OCI-LY3 (cell line): ENCODE results near the gene DISP3.

Experiments
- EZH2phosphoT487 ChIP-seq: fragments of 200-600 bp; shearing (Covaris generic); IDR thresholded peaks from 2 replicates; pipeline ENCODE4 v1.6.1; 2018; ENCODE audit warnings: antibody characterized with exemption, mixed run types, low read depth
- TF ChIP-seq, protein P1 (sequence below): fragments of 200-600, 300-600 bp; sonication (generic); IDR thresholded peaks from 2 replicates; pipeline ENCODE4 v1.5.1; 2014; ENCODE audit warnings: antibody characterized with exemption, low read length, low read depth

DNA sequence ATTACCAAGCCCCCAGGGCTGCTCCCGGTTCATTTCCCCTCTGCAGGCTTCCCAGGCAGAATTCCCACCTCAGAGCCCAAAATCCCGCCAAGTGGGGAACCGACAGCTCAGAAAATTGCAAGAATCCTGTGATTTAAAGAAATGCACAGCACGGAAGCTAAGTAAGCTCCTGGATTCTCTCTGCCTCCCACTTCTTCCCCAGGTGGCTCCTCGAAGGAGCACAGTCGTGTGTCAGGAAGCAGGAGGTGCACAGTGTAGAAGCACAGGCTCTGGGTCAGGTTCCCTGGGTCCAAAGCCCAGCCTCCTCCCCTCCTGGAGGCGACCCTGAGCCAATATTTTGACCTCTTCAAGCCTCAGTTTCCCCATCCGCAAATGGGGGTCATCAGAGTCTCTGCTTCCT is 100.6 kb downstream of the DISP3 start:
- TF ChIP-seq, protein P1, sequence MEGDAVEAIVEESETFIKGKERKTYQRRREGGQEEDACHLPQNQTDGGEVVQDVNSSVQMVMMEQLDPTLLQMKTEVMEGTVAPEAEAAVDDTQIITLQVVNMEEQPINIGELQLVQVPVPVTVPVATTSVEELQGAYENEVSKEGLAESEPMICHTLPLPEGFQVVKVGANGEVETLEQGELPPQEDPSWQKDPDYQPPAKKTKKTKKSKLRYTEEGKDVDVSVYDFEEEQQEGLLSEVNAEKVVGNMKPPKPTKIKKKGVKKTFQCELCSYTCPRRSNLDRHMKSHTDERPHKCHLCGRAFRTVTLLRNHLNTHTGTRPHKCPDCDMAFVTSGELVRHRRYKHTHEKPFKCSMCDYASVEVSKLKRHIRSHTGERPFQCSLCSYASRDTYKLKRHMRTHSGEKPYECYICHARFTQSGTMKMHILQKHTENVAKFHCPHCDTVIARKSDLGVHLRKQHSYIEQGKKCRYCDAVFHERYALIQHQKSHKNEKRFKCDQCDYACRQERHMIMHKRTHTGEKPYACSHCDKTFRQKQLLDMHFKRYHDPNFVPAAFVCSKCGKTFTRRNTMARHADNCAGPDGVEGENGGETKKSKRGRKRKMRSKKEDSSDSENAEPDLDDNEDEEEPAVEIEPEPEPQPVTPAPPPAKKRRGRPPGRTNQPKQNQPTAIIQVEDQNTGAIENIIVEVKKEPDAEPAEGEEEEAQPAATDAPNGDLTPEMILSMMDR: no peak
- no peak for TF ChIP-seq EZH2phosphoT487
